ENCODE data around the gene PTDSS2.

PTDSS2 gene

GRCh38 chr11:536841-537621 lies 87.0 kb downstream of the PTDSS2 start, which contains the start of gene LRRC56:
LRRC56 (plus strand) TSS chr11:537527; CDS start chr11:540685, 3,158 bp downstream.
- DNase-seq (ENCODE audit: low spot score) = no peak
- Histone ChIP-seq H3K4me3 (peak within 1 kb of the TSS; percentile 89), H3K27ac (peak within 1 kb of the TSS in 1 of 2 donors; percentile 9)
- TF ChIP-seq CTCF (IDR thresholded peaks at IDR 0.05) = no peak

- no peak for DNase-seq (ENCODE audit: low spot score)
- Histone ChIP-seq H3K27ac (no peak overlapping the region), H3K4me3 (peak overlapping the region; percentile 89)
- TF ChIP-seq CTCF (IDR thresholded peaks at IDR 0.05) = no peak
Observed at GRCh38 chr11:537622-538430, 87.7 kb downstream of the PTDSS2 start.

GRCh38 chr11:538431-539051 lies 88.5 kb downstream of the PTDSS2 start:
- no peak for TF ChIP-seq CTCF (IDR thresholded peaks at IDR 0.05)
- Histone ChIP-seq H3K4me3 (no peak overlapping the region), H3K27ac (no peak overlapping the region)
- DNase-seq (ENCODE audit: low spot score) = no peak

- no peak for TF ChIP-seq CTCF (IDR thresholded peaks at IDR 0.05)
- H3K27ac ChIP-seq = no peak overlapping the region
- DNase-seq (ENCODE audit: low spot score) = no peak
- H3K4me3 ChIP-seq = no peak overlapping the region
Observed at GRCh38 chr11:539971-540481, 89.9 kb downstream of the PTDSS2 start.

Data from coronary artery (tissue), 2 donors.